Mesenteric fat pad (tissue), 1 donor: ENCODE data around the gene MYO18B. TPM values are rescaled to one million over a fixed set of nuclear protein-coding genes. Genes with fewer than 3 reads are reported as not detected.
"Not testable (repeated sequence)": the region's sequence is repeated elsewhere in the genome, so short reads cannot be mapped to it uniquely, and the experiment has no call there.

Source experiments
- DNase-seq: peaks from one replicate; pipeline ENCODE4 v3.0.0-alpha.2; 2020; ENCODE audit warnings: low spot score
- long read RNA-seq: library from polyadenylated mRNA; unstranded; transcript quantifications from one replicate; pipeline ENCODE4 v2.0.0, GENCODE V29; 2020
- total RNA-seq: library from RNA; stranded (reverse); fragmentation: NEBNext Ultra II Directional; extraction: Animal tissue kit (Norgen Biotek cat#: 25700); gene quantifications from one replicate; pipeline ENCODE4 v1.2.1, GENCODE V29; 2021
- donor health status: DM: yes; HTN: yes; CAD: no.

The MYO18B gene, protein sequence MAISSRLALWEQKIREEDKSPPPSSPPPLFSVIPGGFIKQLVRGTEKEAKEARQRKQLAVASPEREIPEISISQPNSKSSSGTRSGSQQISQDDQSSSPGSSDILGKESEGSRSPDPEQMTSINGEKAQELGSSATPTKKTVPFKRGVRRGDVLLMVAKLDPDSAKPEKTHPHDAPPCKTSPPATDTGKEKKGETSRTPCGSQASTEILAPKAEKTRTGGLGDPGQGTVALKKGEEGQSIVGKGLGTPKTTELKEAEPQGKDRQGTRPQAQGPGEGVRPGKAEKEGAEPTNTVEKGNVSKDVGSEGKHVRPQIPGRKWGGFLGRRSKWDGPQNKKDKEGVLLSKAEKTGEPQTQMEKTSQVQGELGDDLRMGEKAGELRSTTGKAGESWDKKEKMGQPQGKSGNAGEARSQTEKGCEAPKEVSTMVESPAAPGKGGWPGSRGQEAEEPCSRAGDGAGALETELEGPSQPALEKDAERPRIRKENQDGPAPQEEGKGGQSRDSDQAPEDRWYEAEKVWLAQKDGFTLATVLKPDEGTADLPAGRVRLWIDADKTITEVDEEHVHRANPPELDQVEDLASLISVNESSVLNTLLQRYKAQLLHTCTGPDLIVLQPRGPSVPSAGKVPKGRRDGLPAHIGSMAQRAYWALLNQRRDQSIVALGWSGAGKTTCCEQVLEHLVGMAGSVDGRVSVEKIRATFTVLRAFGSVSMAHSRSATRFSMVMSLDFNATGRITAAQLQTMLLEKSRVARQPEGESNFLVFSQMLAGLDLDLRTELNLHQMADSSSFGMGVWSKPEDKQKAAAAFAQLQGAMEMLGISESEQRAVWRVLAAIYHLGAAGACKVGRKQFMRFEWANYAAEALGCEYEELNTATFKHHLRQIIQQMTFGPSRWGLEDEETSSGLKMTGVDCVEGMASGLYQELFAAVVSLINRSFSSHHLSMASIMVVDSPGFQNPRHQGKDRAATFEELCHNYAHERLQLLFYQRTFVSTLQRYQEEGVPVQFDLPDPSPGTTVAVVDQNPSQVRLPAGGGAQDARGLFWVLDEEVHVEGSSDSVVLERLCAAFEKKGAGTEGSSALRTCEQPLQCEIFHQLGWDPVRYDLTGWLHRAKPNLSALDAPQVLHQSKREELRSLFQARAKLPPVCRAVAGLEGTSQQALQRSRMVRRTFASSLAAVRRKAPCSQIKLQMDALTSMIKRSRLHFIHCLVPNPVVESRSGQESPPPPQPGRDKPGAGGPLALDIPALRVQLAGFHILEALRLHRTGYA (N-terminal part only)
- total RNA-seq: 0.10 TPM
- long read RNA-seq: 0 reads

- peak; percentile 47 for DNase-seq
These were observed at the start of gene MYO18B for GRCh38 chr22:25741692-25742626. Gene MYO18B, plus strand, starts transcription at chr22:25742188. Its CDS starts 18,905 bp downstream, at chr22:25761093.

DNA sequence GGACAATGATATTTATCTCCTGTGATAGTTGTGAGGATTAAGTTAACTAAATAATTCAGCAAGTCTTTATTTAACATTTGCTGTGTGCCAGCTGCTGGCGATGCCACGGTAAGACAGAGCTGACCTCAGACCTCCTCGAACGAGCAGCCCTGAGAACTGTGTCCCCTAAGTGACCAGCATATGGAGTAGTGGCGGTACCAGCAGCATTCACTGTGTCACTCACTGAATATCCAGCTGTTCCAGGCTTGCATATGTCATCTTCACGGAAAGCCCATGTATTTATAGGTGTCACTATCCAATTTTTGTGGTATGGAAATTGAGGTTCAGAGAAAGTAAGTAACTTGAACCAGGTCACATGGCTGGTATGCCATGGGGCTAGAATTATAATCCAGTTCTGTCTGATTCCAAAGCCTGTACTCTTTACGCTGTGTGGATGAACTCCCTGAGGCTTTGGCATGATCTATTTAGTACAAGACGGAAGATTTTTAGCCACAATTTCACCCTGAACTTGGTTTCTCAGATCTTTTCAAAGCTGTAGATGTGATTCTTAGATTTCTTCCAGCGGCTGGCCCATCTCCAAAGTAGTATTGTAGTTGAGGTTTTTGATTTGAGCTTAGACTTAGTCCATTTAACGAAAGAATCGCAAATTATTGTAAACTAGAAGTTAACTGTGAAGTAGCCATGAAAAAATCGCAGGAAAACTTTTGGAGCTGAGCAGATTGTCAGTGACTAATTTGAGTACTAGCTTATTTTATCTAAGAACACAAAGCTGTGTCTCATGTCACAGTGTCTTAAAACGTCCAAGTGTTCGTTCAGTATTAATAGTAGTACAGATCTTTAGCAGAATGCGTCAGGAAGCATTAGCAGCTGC lies 49.4 kb upstream of the MYO18B start:
- DNase-seq: no peak

- DNase-seq: no peak
These were observed 48.8 kb upstream of the MYO18B start for GRCh38 chr22:25693268-25693565.

- DNase-seq: no peak
These were observed 47.6 kb upstream of the MYO18B start for GRCh38 chr22:25694196-25694907.

DNA sequence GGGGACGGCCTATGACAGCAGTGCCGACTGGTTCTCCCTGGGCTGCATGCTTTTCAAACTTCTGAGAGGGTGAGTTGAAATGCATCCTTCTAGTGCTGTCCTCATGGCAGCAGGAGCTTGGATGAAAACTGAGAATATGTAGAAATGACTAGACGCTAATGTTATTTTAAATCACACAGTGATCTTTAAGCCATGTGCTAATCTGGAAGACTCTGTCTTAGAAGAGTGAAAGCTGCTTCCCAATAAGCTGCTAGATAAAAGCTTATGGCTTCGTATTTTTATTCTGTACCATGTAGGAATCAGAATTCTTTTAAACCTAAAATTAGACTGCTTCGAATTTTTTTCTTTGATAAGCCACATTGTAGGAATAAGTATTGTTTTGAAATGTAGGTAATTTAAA lies 46.8 kb upstream of the MYO18B start:
- no peak for DNase-seq

DNA sequence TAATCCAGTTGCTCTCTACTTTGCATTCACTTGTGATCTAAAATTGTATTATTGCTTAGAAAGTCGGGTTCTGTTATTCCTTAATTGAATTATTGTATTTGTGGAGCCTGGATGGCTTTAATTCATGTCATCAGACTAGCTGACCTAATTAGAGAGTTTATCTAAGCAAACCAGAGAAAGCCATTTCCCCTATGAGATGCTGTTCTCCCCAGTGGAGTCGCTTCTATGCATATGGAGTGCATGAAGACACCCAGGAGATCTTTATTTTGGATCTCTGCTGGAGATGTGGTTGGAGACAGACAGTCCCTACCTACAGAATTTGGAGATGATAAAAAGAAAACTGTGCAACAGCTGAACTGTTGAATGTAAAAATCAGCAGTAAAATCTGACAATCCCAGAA lies 45.2 kb upstream of the MYO18B start:
- DNase-seq: no peak

GRCh38 chr22:25697181-25697664 lies 44.8 kb upstream of the MYO18B start:
- no peak for DNase-seq

DNA sequence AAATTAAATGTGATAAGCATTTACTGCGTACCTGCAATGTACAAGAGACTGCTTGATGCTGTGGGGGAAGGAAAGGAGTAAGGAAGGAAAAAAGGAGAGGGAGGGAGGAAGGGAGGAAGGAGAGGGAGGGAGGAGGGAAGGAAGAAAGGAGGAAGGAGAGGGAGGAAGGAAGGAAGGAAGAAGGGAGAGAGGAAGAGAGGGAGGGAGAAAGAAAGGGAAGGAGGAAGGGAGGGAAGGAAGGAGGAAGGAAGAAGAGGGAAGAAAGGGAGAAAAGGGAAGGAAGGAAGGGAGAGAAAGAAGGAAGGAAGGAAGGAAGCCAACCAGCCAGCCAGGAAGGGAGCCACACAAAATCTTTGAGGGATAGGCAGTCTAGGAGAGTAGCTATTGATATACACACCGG lies 44.0 kb upstream of the MYO18B start:
- DNase-seq: no peak

GRCh38 chr22:25698461-25698860 lies 43.5 kb upstream of the MYO18B start:
- DNase-seq: no peak

DNA sequence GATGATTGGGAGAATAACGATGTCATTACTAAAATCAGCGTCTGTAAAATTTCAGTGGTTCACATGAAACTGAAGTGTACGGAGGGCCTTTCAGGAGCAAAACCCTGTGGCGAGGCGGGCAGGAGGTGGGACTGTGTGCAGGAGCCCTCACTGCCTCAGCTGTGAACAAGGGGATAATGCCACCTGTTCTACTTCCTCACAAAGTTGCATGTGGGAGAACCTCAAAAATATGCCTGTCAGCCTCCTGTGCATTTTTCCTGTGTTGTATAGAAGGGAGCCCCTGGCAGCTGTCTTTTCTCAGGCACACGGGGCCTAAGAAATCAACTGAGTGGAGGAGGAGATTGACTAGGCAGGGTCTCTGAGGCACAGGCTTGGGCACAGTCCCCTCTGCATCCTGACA lies 43.0 kb upstream of the MYO18B start:
- DNase-seq: no peak

DNA sequence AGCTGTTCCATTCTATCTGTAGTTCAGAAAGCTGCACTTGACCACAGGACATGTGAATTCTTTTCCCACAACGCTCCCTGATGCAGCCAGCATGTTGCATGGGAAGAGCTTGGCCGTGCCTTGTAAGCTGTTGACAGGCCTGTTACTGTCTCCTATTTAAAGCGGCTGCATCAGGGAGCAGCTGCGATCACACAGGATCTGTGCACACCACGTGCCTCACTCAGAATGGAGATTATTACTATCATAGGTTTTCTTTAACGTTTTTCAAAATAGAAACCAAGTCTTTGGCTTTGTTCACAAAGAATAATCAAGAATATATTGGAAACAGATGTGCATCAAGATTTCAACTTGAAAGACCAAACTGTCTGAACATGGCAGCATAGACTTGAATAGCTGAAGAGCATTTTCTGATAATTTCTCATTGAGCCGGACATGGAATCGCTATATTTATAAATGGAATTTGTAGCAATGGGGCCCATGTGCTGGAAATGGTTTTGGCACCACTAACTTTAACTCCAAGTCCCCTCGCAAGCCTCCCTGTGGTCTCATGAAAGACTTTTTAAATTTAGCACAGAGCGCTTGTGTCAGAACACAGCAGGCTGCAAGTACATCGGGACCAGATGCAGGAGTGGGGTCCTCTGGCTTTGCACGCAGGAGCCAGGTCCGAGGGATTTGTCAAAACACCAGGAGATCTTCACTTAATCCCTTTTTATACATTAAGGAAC lies 40.8 kb upstream of the MYO18B start:
- DNase-seq: no peak

DNA sequence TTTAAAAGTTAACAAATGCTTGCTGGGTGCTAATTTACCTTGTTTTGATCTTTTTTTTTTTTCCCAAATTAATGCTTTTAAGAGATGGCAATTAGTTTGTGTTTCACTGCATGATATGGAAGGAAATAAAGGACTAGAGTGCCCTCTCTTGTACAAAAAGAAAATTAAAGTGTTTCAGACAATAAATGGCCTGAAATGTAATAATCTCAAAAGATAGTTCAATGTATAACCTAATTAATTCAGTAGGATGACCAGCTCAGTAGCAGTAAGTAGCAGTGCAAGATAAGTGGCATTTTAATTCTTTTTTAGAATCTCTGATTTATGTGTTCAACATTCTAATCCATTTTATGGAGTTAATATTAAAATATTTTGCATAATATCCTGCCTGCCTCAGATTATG lies 39.9 kb upstream of the MYO18B start:
- DNase-seq: no peak

DNA sequence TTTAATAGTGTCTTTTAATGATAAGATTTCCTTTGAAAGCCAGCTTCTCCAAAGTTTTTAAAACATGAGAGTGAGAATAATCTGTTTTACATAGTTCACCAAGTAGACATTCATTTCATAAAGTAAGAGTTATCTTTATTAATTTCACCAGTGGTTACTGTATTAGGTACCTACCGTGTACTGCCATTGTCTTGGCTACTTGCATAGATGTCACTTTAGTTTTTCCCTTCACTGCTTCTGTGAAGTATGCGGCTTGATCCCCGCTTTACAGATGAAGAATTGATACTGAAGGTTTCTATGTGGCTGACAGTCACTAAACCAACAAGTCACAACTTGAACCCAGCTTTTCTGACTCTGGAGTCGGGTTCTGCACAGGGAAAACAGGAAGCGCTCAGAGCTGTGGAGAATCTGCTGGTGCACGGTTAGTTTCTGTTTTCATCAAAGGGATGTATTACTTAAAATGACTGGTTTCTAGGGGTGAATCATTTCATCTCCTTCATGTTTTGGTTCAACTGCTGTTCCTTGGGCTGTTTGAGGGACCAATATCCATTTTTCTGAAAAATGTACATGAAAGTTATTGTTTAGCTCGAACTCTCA lies 39.3 kb upstream of the MYO18B start:
- DNase-seq: no peak

DNA sequence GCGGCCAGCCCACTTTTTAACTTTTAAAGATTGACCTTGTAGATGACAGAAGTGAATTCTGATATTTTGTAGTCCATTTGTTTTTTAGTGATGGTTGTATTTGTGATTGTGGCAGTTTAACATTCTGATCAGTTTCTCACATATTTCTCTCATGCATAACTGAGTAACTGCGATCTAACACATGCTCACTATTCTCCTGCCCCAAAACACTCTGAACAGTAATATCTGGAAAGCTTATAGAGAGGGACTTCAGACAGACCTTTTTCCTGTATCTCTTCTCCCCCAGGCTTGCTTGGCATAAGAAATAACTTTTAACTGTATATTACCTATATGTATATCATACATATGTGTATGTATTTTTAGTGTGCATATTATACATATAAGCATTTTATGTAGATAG lies 37.3 kb upstream of the MYO18B start:
- DNase-seq: no peak

GRCh38 chr22:25706197-25706596 lies 35.8 kb upstream of the MYO18B start:
- DNase-seq: no peak

DNA sequence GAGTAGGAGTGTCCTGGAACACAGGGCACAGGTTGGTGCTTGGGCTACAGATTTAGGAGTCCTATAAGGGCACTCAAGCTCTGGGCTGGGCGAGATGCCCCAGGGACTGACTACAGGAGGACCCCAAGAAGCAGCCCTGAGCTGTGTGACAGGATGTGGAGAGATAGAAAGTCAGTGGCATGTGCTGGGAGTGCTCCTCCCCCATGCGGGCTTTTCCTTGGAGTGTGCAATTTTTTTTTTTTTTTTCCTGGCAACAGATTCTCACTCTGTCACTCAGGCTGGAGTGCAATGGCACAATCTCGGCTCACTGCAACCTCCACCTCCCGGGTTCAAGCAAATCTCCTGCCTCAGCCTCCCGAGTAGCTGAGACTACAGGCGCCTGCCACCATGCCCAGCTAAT lies 33.6 kb upstream of the MYO18B start:
- not testable (repeated sequence) for DNase-seq

DNA sequence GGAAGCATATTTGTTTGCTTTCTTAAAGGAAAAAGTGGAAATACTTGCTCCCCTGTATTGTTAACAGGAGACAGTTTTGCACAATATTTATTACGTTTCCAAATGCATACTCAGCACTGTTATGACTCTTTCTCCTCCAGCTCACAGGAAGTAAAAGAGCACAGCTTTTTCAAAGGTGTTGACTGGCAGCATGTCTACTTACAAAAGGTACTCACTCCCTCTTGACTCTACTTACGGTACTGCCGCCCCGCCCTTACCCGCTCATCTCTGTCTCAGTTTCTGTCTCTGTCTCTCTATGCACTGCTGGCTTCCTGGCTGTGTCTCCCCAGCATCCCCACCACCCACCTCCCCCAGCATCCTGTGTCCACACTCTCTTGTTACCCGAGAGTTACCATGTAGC lies 32.2 kb upstream of the MYO18B start:
- DNase-seq: no peak

GRCh38 chr22:25710501-25710900 lies 31.5 kb upstream of the MYO18B start:
- DNase-seq: no peak
